ENCODE data around the gene ZNF202.

ZNF202 gene

DNA sequence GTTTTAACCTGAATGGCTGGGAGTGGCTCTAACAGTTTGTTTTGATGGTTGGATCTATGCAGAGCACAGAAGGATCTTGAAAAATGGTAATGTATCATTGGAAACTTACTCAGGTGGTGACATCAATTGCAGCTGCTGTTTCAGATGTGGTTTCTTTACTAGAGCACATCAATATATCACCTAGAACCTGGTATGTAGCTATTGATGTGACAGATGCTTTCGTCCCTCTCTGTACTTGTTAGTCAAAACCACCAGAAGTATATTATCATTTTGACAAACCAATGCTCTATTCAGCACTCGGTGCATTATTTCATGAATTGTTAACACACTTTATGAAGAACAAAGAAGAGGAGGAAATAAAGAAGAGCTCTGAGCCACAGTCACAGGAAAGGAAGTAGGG lies 60.4 kb downstream of the ZNF202 start:
- DNase-seq: no peak

DNA sequence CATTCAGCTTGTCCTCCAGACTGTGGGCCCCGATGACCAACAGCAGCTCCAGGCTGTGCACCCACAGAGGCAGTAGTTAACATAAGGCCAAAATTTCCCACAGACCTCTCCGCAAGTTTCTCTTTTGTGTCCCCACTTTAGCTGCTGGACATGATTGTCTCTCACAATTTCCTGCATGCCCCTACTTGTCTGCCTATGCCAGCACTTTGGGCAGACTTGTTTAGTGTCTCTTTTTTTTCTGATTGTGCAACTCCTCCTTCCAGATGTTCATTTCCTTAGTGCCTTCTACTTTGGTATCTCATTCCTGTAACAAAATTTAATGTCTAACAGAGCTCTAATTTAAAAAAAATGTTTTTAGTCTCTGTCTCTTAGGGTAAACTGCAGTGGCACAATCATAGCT lies 63.2 kb downstream of the ZNF202 start:
- DNase-seq: no peak

DNA sequence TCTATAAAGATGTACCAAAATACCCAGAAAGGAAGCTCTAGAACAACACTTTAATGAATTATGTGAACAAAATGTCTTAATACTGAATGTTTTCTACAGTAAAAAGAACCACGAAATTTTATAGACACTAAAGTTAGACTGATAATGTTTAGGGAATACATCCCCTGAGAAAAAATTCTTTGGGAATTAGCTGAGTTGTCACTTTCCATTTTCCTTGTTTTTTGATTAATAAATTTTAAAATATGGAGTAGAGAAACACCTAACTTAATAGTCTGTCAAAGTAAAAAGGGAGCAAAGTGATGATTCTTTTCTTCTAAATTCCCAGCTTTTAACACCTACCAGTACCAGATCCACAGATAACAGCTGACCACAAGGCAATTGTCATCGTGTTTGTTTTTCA lies 64.0 kb downstream of the ZNF202 start:
- DNase-seq: no peak

DNA sequence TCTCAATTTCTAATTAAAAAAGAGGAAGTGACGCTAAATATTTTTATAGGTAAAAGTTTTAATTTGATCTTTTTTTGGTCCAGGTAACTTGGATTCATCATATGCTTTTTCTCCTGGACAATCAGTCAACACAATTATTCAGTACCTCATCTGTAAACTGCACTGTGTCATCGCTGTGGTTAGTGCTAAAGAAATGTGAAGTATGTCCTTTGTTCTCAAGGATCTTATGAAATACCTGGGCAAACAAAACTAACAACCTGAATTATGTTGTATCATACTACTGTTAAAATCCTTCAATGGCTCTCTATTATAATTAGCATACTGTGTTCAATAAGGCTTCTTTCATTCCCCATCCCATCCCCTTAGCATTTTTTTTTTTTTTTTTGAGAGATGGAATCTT lies 67.2 kb downstream of the ZNF202 start:
- DNase-seq: no peak
